ENCODE data around the gene RANBP2.

Gene RANBP2

GRCh38 chr2:108786008-108786353 is 66.7 kb downstream of the RANBP2 start:
- no peak for DNase-seq

GRCh38 chr2:108786354-108787215 is 67.3 kb downstream of the RANBP2 start, which contains the start of gene CCDC138:
TSS of gene CCDC138 (plus strand) at chr2:108786771. CDS start at chr2:108786823, 52 bp downstream.
- peak; percentile 94 for DNase-seq

GRCh38 chr2:108787216-108787541 is 67.9 kb downstream of the RANBP2 start:
- no peak for DNase-seq

- no peak for DNase-seq
Observed at GRCh38 chr2:108803045-108803736, 83.9 kb downstream of the RANBP2 start.

GRCh38 chr2:108805032-108805431 is 85.8 kb downstream of the RANBP2 start:
- no peak for DNase-seq

GRCh38 chr2:108805782-108806181 is 86.5 kb downstream of the RANBP2 start:
- no peak for DNase-seq

GRCh38 chr2:108806371-108807113 is 87.3 kb downstream of the RANBP2 start:
- no peak for DNase-seq

GRCh38 chr2:108809936-108810335 is 90.7 kb downstream of the RANBP2 start:
- DNase-seq: no peak

GRCh38 chr2:108810993-108811957 is 92.0 kb downstream of the RANBP2 start:
- no peak for DNase-seq

GRCh38 chr2:108813732-108814131 is 94.5 kb downstream of the RANBP2 start:
- no peak for DNase-seq

- no peak for DNase-seq
Observed at GRCh38 chr2:108820482-108820881, 101.2 kb downstream of the RANBP2 start.

GRCh38 chr2:108823286-108823685 is 104.0 kb downstream of the RANBP2 start:
- no peak for DNase-seq

- no peak for DNase-seq
Observed at GRCh38 chr2:108824316-108825070, 105.2 kb downstream of the RANBP2 start.

GRCh38 chr2:108825254-108825653 is 106.0 kb downstream of the RANBP2 start:
- DNase-seq: no peak

GRCh38 chr2:108825736-108826135 is 106.5 kb downstream of the RANBP2 start:
- no peak for DNase-seq

GRCh38 chr2:108829578-108830310 is 110.5 kb downstream of the RANBP2 start:
- DNase-seq: no peak

- DNase-seq: no peak
Observed at GRCh38 chr2:108833219-108833618, 113.9 kb downstream of the RANBP2 start.

GRCh38 chr2:108834620-108835019 is 115.3 kb downstream of the RANBP2 start:
- no peak for DNase-seq

GRCh38 chr2:108835040-108835439 is 115.8 kb downstream of the RANBP2 start:
- DNase-seq: no peak

All from stimulated activated CD4-positive, alpha-beta T cell treated with anti-CD3 and anti-CD28 coated beads, Interleukin-4, amount 100 ng/mL, for 1 hour (primary cell).